ENCODE results near the gene INO80C. TPM values are rescaled to one million over a fixed set of nuclear protein-coding genes. Genes with fewer than 3 reads are reported as not detected.

The INO80C gene
- total and polyA plus RNA-seq, 2 of the 4 experiments (the other 2 are of a cell fraction) = 5.6 to 17.1 TPM

DNA sequence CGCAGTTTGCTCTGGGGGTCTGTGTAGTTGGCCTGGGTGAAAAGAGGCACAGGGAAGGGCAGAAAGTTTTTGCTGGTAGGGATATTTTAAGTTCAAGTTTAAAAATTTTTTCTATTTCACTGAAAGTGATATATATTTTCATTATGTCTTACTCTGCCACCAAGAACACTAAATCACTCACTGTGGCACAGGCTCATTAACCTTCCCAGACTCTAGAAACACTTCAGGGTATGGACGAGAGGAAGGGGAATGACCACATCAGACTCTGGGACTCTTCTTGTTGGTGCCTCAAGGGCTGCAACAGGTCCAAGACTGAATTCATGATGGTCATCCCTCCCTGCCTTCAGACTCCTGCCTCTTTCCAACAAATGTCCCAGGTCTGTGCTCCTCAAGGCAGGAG, 29.0 kb downstream of the INO80C start:
- in situ Hi-C loops (cut with MboI; ENCODE audit: low sequenced_read_pairs) (no loop called here), dilution Hi-C loops (cut with HindIII; ENCODE audit: low sequenced_read_pairs, unreplicated experiment) (no loop called here), intact Hi-C loops (cut with micrococcal nuclease) (no loop called here)
- TF ChIP-seq RFX5 (IDR thresholded peaks at IDR 0.05; ENCODE audit: low read depth, low read length) = no peak
- TF ChIP-seq RAD21 (IDR thresholded peaks at IDR 0.05; ENCODE audit: low read length) = no peak
- TF ChIP-seq, protein P1, sequence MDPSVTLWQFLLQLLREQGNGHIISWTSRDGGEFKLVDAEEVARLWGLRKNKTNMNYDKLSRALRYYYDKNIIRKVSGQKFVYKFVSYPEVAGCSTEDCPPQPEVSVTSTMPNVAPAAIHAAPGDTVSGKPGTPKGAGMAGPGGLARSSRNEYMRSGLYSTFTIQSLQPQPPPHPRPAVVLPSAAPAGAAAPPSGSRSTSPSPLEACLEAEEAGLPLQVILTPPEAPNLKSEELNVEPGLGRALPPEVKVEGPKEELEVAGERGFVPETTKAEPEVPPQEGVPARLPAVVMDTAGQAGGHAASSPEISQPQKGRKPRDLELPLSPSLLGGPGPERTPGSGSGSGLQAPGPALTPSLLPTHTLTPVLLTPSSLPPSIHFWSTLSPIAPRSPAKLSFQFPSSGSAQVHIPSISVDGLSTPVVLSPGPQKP (IDR thresholded peaks at IDR 0.05; ENCODE audit: borderline replicate concordance, low read depth, low read length) = no peak
- TF ChIP-seq BHLHE40 (IDR thresholded peaks at IDR 0.05; ENCODE audit: low read depth, low read length) = no peak
- no peak for TF ChIP-seq MXI1 (IDR thresholded peaks at IDR 0.05; ENCODE audit: borderline replicate concordance, low read depth, low read length)
- no peak for TF ChIP-seq NFE2L2 (IDR thresholded peaks at IDR 0.05; ENCODE audit: low read depth, low read length)
- no peak for TF ChIP-seq RCOR1 (IDR thresholded peaks at IDR 0.05; ENCODE audit: insufficient replicate concordance, low read length)
- no peak for TF ChIP-seq FOS (IDR thresholded peaks at IDR 0.05; ENCODE audit: low read depth, low read length)
- TF ChIP-seq MAZ (IDR thresholded peaks at IDR 0.05; ENCODE audit: borderline replicate concordance, low read depth, low read length) = no peak
- no peak for TF ChIP-seq MAFK (IDR thresholded peaks at IDR 0.05; ENCODE audit: low read depth, low read length)
- no peak for TF ChIP-seq SMC3 (IDR thresholded peaks at IDR 0.05; ENCODE audit: low read depth, low read length)
- no peak for TF ChIP-seq CHD1 (IDR thresholded peaks at IDR 0.05; ENCODE audit: low read depth, low read length)
- TF ChIP-seq, protein P2, sequence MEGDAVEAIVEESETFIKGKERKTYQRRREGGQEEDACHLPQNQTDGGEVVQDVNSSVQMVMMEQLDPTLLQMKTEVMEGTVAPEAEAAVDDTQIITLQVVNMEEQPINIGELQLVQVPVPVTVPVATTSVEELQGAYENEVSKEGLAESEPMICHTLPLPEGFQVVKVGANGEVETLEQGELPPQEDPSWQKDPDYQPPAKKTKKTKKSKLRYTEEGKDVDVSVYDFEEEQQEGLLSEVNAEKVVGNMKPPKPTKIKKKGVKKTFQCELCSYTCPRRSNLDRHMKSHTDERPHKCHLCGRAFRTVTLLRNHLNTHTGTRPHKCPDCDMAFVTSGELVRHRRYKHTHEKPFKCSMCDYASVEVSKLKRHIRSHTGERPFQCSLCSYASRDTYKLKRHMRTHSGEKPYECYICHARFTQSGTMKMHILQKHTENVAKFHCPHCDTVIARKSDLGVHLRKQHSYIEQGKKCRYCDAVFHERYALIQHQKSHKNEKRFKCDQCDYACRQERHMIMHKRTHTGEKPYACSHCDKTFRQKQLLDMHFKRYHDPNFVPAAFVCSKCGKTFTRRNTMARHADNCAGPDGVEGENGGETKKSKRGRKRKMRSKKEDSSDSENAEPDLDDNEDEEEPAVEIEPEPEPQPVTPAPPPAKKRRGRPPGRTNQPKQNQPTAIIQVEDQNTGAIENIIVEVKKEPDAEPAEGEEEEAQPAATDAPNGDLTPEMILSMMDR (conservative IDR thresholded peaks at IDR 0.05; ENCODE audit: low read depth, low read length) = no peak
- TF ChIP-seq, protein P3, sequence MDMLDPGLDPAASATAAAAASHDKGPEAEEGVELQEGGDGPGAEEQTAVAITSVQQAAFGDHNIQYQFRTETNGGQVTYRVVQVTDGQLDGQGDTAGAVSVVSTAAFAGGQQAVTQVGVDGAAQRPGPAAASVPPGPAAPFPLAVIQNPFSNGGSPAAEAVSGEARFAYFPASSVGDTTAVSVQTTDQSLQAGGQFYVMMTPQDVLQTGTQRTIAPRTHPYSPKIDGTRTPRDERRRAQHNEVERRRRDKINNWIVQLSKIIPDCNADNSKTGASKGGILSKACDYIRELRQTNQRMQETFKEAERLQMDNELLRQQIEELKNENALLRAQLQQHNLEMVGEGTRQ (IDR thresholded peaks at IDR 0.05; ENCODE audit: low read depth, low read length) = no peak
- TF ChIP-seq CEBPB (IDR thresholded peaks at IDR 0.05; ENCODE audit: low read depth, low read length) = no peak
- TF ChIP-seq POLR2A (IDR thresholded peaks at IDR 0.05; ENCODE audit: low read depth, low read length) = no peak
- ATAC-seq (ENCODE audit: low read depth) (no peak), DNase-seq (no peak)
- H3K23ac ChIP-seq (ENCODE audit: low read depth, low read length) = no peak overlapping the region
- peak overlapping the region; percentile 24; the same call in 1 of the 2 replicates for H4K91ac ChIP-seq (ENCODE audit: insufficient read depth, low read depth, low read length)
- no TSS peak for BruUV-seq (replicated peaks)
- H3K18ac ChIP-seq (ENCODE audit: low read depth, low read length) = no peak overlapping the region
- H3K27me3 ChIP-seq (ENCODE audit: control insufficient read depth, insufficient read depth, low read length) = no peaks in the 10 kb centered on the region
- H4K8ac ChIP-seq (ENCODE audit: low read depth in 2 of 2, low read length in 2 of 2) = no peak overlapping the region
- no peaks in the 10 kb centered on the region for H3K36me3 ChIP-seq (ENCODE audit: control insufficient read depth, insufficient read depth, low read length)
- no peak overlapping the region for H3K9ac ChIP-seq (ENCODE audit: low read depth, low read length)
- no peak overlapping the region; the same call in 1 of the 2 replicates for H2AK5ac ChIP-seq (ENCODE audit: low read depth, low read length)
- no CpG with 5 or more reads among the region's 2 CpGs for WGBS, 2 experiments (ENCODE audit: extremely low coverage in 2 of 2, insufficient read length in 1 of 2)
- H3K79me1 ChIP-seq (ENCODE audit: low read depth in 1 of 2, low read length in 2 of 2) = no peaks in the 10 kb centered on the region
- no peak overlapping the region for H3K4me3 ChIP-seq (ENCODE audit: insufficient read depth, low read depth, low read length)
- no peak overlapping the region for H2AK9ac ChIP-seq (replicated peaks; ENCODE audit: low read depth, low read length, poor library complexity)
- no peak overlapping the region for H2BK5ac ChIP-seq (ENCODE audit: low read depth, low read length, poor library complexity, severe bottlenecking)
- H4K20me1 ChIP-seq (ENCODE audit: insufficient read depth, low read length) = no peaks in the 10 kb centered on the region
- ChIA-PET POLR2A (ENCODE audit: unreplicated experiment) (no interaction called here), CTCF (no interaction called here)
- no peak overlapping the region for H3K56ac ChIP-seq (ENCODE audit: extremely low read depth, insufficient read depth, low read length)
- 0 out of 2 replicates have a peak overlapping the region, but pooled peaks have one; percentile 45 for H3K14ac ChIP-seq (replicated peaks; ENCODE audit: low read depth, low read length)
- H3K27ac ChIP-seq (ENCODE audit: insufficient read depth, low read length) = no peak overlapping the region
- peaks cover 14% of the 10 kb centered on the region; the same call in 1 of the 2 replicates for H3K9me1 ChIP-seq (ENCODE audit: insufficient read depth, low read length)
- H3K4me1 ChIP-seq (ENCODE audit: control insufficient read depth, insufficient read depth, low read length) = peaks cover 5% of the 10 kb centered on the region
- H3K4ac ChIP-seq (ENCODE audit: low read depth, low read length) = peak overlapping the region; percentile 46; the same call in 1 of the 2 replicates
- no peak overlapping the region for H4K5ac ChIP-seq (ENCODE audit: low read depth, low read length)
- H2BK120ac ChIP-seq (ENCODE audit: low read depth, low read length) = 0 out of 2 replicates have a peak overlapping the region, but pooled peaks have one; percentile 3
- no peaks in the 10 kb centered on the region for H3K9me3 ChIP-seq (ENCODE audit: control insufficient read depth, insufficient read depth, low read length)
- H2AFZ ChIP-seq (replicated peaks; ENCODE audit: low read length, poor library complexity) = no peak overlapping the region
- no peak overlapping the region for H3K4me2 ChIP-seq (ENCODE audit: low read depth, low read length)
- no peak overlapping the region for H2BK20ac ChIP-seq (ENCODE audit: low read depth, low read length)
- no peak overlapping the region for H2BK15ac ChIP-seq (ENCODE audit: low read depth, low read length)

Data from IMR-90 (cell line).